NB4 (cell line): Measurements from ENCODE around the gene ITCH.

Experiments used
- POLR2A ChIP-seq: IDR thresholded peaks from 2 replicates; pipeline ENCODE4 v1.6.1; 2011; ENCODE audit warnings: mild to moderate bottlenecking; ENCODE audit not compliant: insufficient read length; ENCODE audit errors: extremely low read depth
- TF ChIP-seq, protein P1 (sequence below): IDR thresholded peaks from one replicate; pipeline ENCODE4 v1.5.1; 2012; ENCODE audit warnings: low read depth, low read length

DNA sequence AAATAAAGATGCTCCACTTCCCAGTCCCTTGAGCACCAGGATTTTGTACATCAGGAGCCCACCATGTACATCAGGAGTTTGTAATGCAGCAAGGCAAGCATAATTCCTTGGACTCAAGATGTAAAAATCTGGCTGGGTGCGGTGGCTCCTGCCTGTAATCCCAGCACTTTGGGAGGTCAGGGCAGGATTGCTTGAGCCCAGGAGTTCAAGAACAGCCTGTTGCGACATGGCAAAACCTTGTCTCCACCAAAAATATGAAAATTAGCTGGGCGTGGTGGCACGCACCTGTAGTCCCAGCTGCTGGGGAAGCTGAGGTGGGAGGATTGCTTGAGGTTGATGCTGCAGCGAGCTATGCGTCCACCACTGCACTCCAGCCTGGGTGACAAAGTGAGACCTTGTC lies 179.4 kb downstream of the ITCH start:
- TF ChIP-seq, protein P1, sequence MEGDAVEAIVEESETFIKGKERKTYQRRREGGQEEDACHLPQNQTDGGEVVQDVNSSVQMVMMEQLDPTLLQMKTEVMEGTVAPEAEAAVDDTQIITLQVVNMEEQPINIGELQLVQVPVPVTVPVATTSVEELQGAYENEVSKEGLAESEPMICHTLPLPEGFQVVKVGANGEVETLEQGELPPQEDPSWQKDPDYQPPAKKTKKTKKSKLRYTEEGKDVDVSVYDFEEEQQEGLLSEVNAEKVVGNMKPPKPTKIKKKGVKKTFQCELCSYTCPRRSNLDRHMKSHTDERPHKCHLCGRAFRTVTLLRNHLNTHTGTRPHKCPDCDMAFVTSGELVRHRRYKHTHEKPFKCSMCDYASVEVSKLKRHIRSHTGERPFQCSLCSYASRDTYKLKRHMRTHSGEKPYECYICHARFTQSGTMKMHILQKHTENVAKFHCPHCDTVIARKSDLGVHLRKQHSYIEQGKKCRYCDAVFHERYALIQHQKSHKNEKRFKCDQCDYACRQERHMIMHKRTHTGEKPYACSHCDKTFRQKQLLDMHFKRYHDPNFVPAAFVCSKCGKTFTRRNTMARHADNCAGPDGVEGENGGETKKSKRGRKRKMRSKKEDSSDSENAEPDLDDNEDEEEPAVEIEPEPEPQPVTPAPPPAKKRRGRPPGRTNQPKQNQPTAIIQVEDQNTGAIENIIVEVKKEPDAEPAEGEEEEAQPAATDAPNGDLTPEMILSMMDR: no peak
- no peak for TF ChIP-seq POLR2A
